ENCODE data around the gene PAPOLB. TPM values are rescaled to one million over a fixed set of nuclear protein-coding genes. Genes with fewer than 3 reads are reported as not detected.

Gene PAPOLB
- polyA plus RNA-seq, 2 of the 4 experiments (the other 2 are of a cell fraction) = not detected

DNA sequence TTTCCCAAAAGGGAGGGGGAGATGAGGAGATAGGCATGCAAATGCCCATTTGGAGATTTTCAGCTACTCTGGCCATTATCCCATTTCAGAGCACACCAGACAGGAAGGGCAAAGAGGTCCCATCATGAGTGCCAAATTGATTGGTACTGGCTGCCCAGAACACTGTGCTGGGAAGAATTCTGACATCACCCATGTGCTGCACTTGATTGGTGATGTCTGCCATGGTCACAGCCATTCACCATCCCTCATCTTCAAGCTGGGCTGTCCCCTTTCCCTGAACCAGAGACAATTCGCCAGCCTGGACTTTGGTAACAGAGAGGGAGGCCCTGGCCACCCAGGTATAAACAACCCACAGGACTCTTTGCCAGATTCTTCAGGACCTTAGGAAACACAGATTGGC, 44.9 kb upstream of the PAPOLB start:
- DNase-seq (ENCODE audit: low read depth in 1 of 2, low spot score in 1 of 2) (peak in 1 of 2 experiments; percentile 37), ATAC-seq (peak in 1 of 2 experiments; percentile 42; a peak in 2 of 6 replicates), FAIRE-seq (no peak)
- WGBS (ENCODE audit: missing lambda C conversion rate) = 20% methylated on average over 1 of the region's 1 CpG
- Histone ChIP-seq H3K27ac (no peak overlapping the region), H3K4me1 (no peaks in the 10 kb centered on the region), H3K9me3 (no peaks in the 10 kb centered on the region), H3K4me2 (no peak overlapping the region), H3K4me3 (no peak overlapping the region)
- no peak for TF ChIP-seq RAD21 (conservative IDR thresholded peaks at IDR 0.05 in 1 of 2, IDR thresholded peaks at IDR 0.05 in 1 of 2)
- ChIA-PET POLR2A (no interaction called here), CTCF (interaction anchor here (0.5 to 2.1 kb wide), 6 partner anchors 8 to 108 kb away, joined by 3 to 6 read pairs (median 3); partner anchors contain the start of gene RADIL)

DNA sequence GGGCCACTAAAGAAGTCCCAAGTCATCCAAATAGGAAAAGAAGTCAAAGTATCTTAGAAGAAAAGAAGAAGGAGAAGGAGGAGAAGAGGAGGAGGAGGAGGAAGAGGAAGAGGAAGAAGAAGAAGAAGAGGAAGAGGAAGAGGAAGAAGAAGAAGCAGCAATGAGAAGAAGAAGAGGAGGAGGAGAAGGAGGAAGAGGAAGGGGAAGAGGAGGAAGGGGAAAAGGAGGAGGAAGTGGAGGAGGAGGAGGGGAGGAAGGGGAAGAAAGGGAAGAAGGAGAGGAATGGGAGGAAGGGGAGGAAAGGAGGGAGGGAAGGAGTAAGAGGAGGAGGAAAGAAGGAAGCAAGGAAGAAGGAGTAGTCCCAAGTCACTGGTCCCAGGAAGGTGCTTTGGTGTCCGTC, 43.3 kb upstream of the PAPOLB start:
- DNase-seq (ENCODE audit: low read depth in 1 of 2, low spot score in 1 of 2) (no peak), ATAC-seq (no peak), FAIRE-seq (no peak)
- H3K4me3 ChIP-seq = no peak overlapping the region
- CTCF ChIA-PET = interaction anchor here (2.1 kb wide), 1 partner anchor 107 kb away, joined by 4 read pairs; no protein-coding TSS in a partner anchor
- H3K4me1 ChIP-seq = no peaks in the 10 kb centered on the region
- POLR2A ChIA-PET = no interaction called here
- no peaks in the 10 kb centered on the region for H3K9me3 ChIP-seq
- no peak overlapping the region for H3K4me2 ChIP-seq
- H3K27ac ChIP-seq = no peak overlapping the region
- 64% methylated on average over 1 of the region's 1 CpG for WGBS (ENCODE audit: missing lambda C conversion rate)
- no peak for TF ChIP-seq KDM1A (IDR thresholded peaks at IDR 0.05; ENCODE audit: low read depth)
- no peak for TF ChIP-seq RFX5 (IDR thresholded peaks at IDR 0.05)

DNA sequence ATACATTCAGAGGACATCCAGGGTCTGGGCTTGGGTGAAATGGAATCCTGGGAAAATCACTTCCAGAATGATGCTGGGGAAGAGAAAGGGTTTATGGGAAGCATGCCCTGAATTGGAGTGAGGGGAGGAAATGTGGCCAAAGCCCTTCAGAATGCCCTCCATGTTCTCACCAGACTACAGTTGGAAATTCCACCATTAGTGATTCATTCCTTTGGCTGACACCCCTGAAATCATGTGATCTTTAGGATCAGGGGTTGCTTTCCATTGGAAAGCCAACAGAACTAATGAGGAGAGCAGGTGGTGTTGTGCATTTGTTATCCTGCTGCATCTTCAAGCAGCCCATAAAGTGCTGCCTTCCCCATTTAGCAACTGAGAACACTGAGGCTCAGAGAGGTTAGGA, 42.5 kb upstream of the PAPOLB start:
- TF ChIP-seq HEYL (CRISPR knock-in tag; IDR thresholded peaks at IDR 0.05) (no peak), RCOR1 (IDR thresholded peaks at IDR 0.05; ENCODE audit: low read depth, low read length) (no peak), RARB (CRISPR knock-in tag; IDR thresholded peaks at IDR 0.05) (no peak), TFCP2L1 (CRISPR knock-in tag; IDR thresholded peaks at IDR 0.05) (no peak), RAD21 (conservative IDR thresholded peaks at IDR 0.05 in 1 of 2, IDR thresholded peaks at IDR 0.05 in 1 of 2) (no peak), ZSCAN20 (CRISPR knock-in tag; IDR thresholded peaks at IDR 0.05) (no peak), NR3C1 (IDR thresholded peaks at IDR 0.05) (no peak), CHD2 (IDR thresholded peaks at IDR 0.05; ENCODE audit: low read length, partially characterized antibody) (no peak)
- TF ChIP-seq, protein P1, sequence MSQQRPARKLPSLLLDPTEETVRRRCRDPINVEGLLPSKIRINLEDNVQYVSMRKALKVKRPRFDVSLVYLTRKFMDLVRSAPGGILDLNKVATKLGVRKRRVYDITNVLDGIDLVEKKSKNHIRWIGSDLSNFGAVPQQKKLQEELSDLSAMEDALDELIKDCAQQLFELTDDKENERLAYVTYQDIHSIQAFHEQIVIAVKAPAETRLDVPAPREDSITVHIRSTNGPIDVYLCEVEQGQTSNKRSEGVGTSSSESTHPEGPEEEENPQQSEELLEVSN (IDR thresholded peaks at IDR 0.05; ENCODE audit: borderline replicate concordance, low read depth) = no peak
- TF ChIP-seq, protein P2, sequence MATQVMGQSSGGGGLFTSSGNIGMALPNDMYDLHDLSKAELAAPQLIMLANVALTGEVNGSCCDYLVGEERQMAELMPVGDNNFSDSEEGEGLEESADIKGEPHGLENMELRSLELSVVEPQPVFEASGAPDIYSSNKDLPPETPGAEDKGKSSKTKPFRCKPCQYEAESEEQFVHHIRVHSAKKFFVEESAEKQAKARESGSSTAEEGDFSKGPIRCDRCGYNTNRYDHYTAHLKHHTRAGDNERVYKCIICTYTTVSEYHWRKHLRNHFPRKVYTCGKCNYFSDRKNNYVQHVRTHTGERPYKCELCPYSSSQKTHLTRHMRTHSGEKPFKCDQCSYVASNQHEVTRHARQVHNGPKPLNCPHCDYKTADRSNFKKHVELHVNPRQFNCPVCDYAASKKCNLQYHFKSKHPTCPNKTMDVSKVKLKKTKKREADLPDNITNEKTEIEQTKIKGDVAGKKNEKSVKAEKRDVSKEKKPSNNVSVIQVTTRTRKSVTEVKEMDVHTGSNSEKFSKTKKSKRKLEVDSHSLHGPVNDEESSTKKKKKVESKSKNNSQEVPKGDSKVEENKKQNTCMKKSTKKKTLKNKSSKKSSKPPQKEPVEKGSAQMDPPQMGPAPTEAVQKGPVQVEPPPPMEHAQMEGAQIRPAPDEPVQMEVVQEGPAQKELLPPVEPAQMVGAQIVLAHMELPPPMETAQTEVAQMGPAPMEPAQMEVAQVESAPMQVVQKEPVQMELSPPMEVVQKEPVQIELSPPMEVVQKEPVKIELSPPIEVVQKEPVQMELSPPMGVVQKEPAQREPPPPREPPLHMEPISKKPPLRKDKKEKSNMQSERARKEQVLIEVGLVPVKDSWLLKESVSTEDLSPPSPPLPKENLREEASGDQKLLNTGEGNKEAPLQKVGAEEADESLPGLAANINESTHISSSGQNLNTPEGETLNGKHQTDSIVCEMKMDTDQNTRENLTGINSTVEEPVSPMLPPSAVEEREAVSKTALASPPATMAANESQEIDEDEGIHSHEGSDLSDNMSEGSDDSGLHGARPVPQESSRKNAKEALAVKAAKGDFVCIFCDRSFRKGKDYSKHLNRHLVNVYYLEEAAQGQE (IDR thresholded peaks at IDR 0.05) = no peak
- Histone ChIP-seq H3K27ac (no peak overlapping the region), H3K4me3 (no peak overlapping the region), H3K4me2 (no peak overlapping the region), H3K9me3 (no peaks in the 10 kb centered on the region), H3K4me1 (no peaks in the 10 kb centered on the region)
- DNase-seq (ENCODE audit: low read depth in 1 of 2, low spot score in 1 of 2) (no peak), ATAC-seq (no peak), FAIRE-seq (no peak)
- POLR2A ChIA-PET = no interaction called here
- CTCF ChIA-PET = interaction anchor here (1.6 to 2.1 kb wide), 2 partner anchors 20 to 106 kb away, joined by 4 to 10 read pairs; partner anchors contain the start of gene RADIL

DNA sequence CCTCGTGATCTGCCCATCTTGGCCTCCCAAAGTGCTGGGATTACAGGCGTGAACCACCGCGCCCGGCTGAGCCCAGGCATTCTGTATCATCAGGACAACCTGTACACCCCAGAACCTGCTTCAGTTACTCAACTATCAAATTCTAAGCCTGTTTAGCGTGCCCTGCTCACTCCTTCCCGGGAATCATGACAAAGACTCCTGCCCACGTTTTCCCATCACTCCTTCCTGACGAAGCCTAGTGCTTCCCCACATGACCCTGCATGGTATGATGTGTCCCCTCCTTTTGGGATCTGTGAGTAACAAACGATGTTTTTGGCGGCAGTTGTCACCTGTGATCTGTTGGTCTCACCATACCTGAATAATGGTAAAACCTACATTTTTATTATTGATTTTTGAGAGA, 33.9 kb upstream of the PAPOLB start:
- ChIA-PET CTCF (interaction anchor here (6.8 kb wide), 1 partner anchor 12 kb away, joined by 36 read pairs; the partner anchor contains the start of gene RADIL), POLR2A (no interaction called here)
- H3K4me1 ChIP-seq = no peaks in the 10 kb centered on the region

More for the DNA sequence above, 33.9 kb upstream of the PAPOLB start:
- WGBS (ENCODE audit: missing lambda C conversion rate) = 65% methylated on average over 11 of the region's 11 CpGs
- DNase-seq (ENCODE audit: low read depth in 1 of 2, low spot score in 1 of 2) (no peak), FAIRE-seq (no peak), ATAC-seq (no peak)
- TF ChIP-seq RAD21 (conservative IDR thresholded peaks at IDR 0.05 in 1 of 2, IDR thresholded peaks at IDR 0.05 in 1 of 2) (no peak), ZC3H11A (IDR thresholded peaks at IDR 0.05) (no peak), ZNF302 (CRISPR knock-in tag; IDR thresholded peaks at IDR 0.05) (no peak)
- TF ChIP-seq, protein P3, sequence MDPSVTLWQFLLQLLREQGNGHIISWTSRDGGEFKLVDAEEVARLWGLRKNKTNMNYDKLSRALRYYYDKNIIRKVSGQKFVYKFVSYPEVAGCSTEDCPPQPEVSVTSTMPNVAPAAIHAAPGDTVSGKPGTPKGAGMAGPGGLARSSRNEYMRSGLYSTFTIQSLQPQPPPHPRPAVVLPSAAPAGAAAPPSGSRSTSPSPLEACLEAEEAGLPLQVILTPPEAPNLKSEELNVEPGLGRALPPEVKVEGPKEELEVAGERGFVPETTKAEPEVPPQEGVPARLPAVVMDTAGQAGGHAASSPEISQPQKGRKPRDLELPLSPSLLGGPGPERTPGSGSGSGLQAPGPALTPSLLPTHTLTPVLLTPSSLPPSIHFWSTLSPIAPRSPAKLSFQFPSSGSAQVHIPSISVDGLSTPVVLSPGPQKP (IDR thresholded peaks at IDR 0.05; ENCODE audit: low read depth, low read length) = no peak
- H3K4me3 ChIP-seq = no peak overlapping the region
- peaks cover 7% of the 10 kb centered on the region; the same call in 2 of the 3 replicates for H3K9me3 ChIP-seq
- no peak overlapping the region for H3K27ac ChIP-seq
- H3K4me2 ChIP-seq = no peak overlapping the region

Measured in A549 (cell line).